IMR-90 (cell line): ENCODE measurements around the gene GPLD1. TPM values are rescaled to one million over a fixed set of nuclear protein-coding genes. Genes with fewer than 3 reads are reported as not detected.

Experiments
- ATAC-seq: fragments of 200-7000 bp; cut with Tn5 transposase; 2 replicates; pipeline ENCODE4 v1.9.1; 2020; ENCODE audit warnings: low read depth, mild to moderate bottlenecking, moderate library complexity
- BruUV-seq: library from RNA; stranded (reverse); fragments of 400-500 nt; replicated peaks from 2 replicates; lab custom pipeline; 2021; lab: Mats Ljungman, UMichigan
- CTCF ChIA-PET: fragments of 300-600 bp; formaldehyde crosslinking; extraction: SDS; loops from one replicate; lab custom pipeline; 2021; ENCODE audit warnings: antibody characterized with exemption; lab: Yijun Ruan, JAX
- POLR2A ChIA-PET: fragments of 300-600 bp; sonication (Branson Sonifier 250); formaldehyde crosslinking; loops from one replicate; lab custom pipeline; 2022; ENCODE audit warnings: antibody characterized with exemption; ENCODE audit not compliant: unreplicated experiment; lab: Charles Lee
- DNase-seq: peaks from one replicate; pipeline ENCODE4 v3.0.0; 2013
- H2AFZ ChIP-seq: replicated peaks from 2 replicates; pipeline ENCODE3; 2013; ENCODE audit warnings: low read length, mild to moderate bottlenecking; ENCODE audit not compliant: poor library complexity
- H2AK5ac ChIP-seq: 2 replicates; pipeline ENCODE4 v1.6.1; 2013; ENCODE audit warnings: low read depth, low read length, inconsistent platforms
- H2AK9ac ChIP-seq: replicated peaks from 2 replicates; pipeline ENCODE3; 2013; ENCODE audit warnings: mild to moderate bottlenecking, low read depth, low read length, moderate library complexity; ENCODE audit not compliant: poor library complexity
- H2BK120ac ChIP-seq: 2 replicates; pipeline ENCODE4 v1.6.1; 2013; ENCODE audit warnings: low read depth, low read length, inconsistent platforms
- H2BK15ac ChIP-seq: 3 replicates; pipeline ENCODE4 v1.6.1; 2013; ENCODE audit warnings: low read depth, low read length, inconsistent platforms
- H2BK20ac ChIP-seq: 2 replicates; pipeline ENCODE4 v1.6.1; 2013; ENCODE audit warnings: low read depth, mild to moderate bottlenecking, inconsistent platforms, low read length, moderate library complexity
- H2BK5ac ChIP-seq: 2 replicates; pipeline ENCODE4 v1.6.1; 2013; ENCODE audit warnings: mild to moderate bottlenecking, low read depth, low read length, inconsistent platforms; ENCODE audit not compliant: poor library complexity, severe bottlenecking
- H3K14ac ChIP-seq: replicated peaks from 2 replicates; pipeline ENCODE4 v1.6.1; 2013; ENCODE audit warnings: low read depth, low read length, inconsistent platforms
- H3K18ac ChIP-seq: 2 replicates; pipeline ENCODE4 v1.6.1; 2013; ENCODE audit warnings: low read depth, low read length, control low read depth
- H3K23ac ChIP-seq: 2 replicates; pipeline ENCODE4 v1.6.1; 2013; ENCODE audit warnings: low read depth, low read length, inconsistent platforms
- H3K27ac ChIP-seq: 2 replicates; pipeline ENCODE4 v1.5.1; 2013; ENCODE audit warnings: mild to moderate bottlenecking, control low read depth, low read length; ENCODE audit not compliant: insufficient read depth
- H3K27me3 ChIP-seq: 2 replicates; pipeline ENCODE4 v1.6.1; 2013; ENCODE audit warnings: low read length; ENCODE audit not compliant: control insufficient read depth, insufficient read depth
- H3K36me3 ChIP-seq: 2 replicates; pipeline ENCODE4 v1.6.1; 2013; ENCODE audit warnings: low read length, mixed read lengths; ENCODE audit not compliant: control insufficient read depth, insufficient read depth
- H3K4ac ChIP-seq: 2 replicates; pipeline ENCODE4 v1.6.1; 2013; ENCODE audit warnings: low read depth, low read length, inconsistent platforms
- H3K4me1 ChIP-seq: 2 replicates; pipeline ENCODE4 v1.6.1; 2013; ENCODE audit warnings: low read length, mixed read lengths; ENCODE audit not compliant: control insufficient read depth, insufficient read depth
- H3K4me2 ChIP-seq: 2 replicates; pipeline ENCODE4 v1.6.1; 2013; ENCODE audit warnings: low read depth, mild to moderate bottlenecking, control low read depth, low read length, moderate library complexity
- H3K4me3 ChIP-seq: 2 replicates; pipeline ENCODE4 v1.5.1; 2013; ENCODE audit warnings: low read depth, mild to moderate bottlenecking, control low read depth, low read length, moderate library complexity; ENCODE audit not compliant: insufficient read depth
- H3K56ac ChIP-seq: 2 replicates; pipeline ENCODE4 v1.6.1; 2013; ENCODE audit warnings: low read length, inconsistent platforms; ENCODE audit not compliant: insufficient read depth; ENCODE audit errors: extremely low read depth
- H3K79me1 ChIP-seq, 2 experiments: 2 replicates each; pipeline ENCODE4 v1.6.1; 2013; ENCODE audit warnings: low read length in 2 of 2, inconsistent platforms in 1 of 2, low read depth in 1 of 2
- H3K9ac ChIP-seq: 2 replicates; pipeline ENCODE4 v1.6.1; 2013; ENCODE audit warnings: low read depth, low read length, control low read depth
- H3K9me1 ChIP-seq: 2 replicates; pipeline ENCODE4 v1.6.1; 2013; ENCODE audit warnings: low read length, inconsistent platforms; ENCODE audit not compliant: insufficient read depth
- H3K9me3 ChIP-seq: 2 replicates; pipeline ENCODE4 v1.6.1; 2013; ENCODE audit warnings: low read length; ENCODE audit not compliant: control insufficient read depth, insufficient read depth
- H4K20me1 ChIP-seq: 2 replicates; pipeline ENCODE4 v1.6.1; 2013; ENCODE audit warnings: low read length, inconsistent platforms; ENCODE audit not compliant: insufficient read depth
- H4K5ac ChIP-seq: 2 replicates; pipeline ENCODE4 v1.6.1; 2013; ENCODE audit warnings: mild to moderate bottlenecking, low read depth, low read length, control low read depth
- H4K8ac ChIP-seq, 2 experiments: 2 replicates each; pipeline ENCODE4 v1.6.1; 2013; ENCODE audit warnings: low read depth in 2 of 2, low read length in 2 of 2, control low read depth in 1 of 2, inconsistent platforms in 1 of 2
- H4K91ac ChIP-seq: 2 replicates; pipeline ENCODE4 v1.6.1; 2013; ENCODE audit warnings: low read depth, low read length, inconsistent platforms; ENCODE audit not compliant: insufficient read depth
- CHD1 ChIP-seq: IDR thresholded peaks from 2 replicates; pipeline ENCODE4 v1.6.1; 2012; ENCODE audit warnings: low read depth, low read length, improper control_type of control experiment
- MAFK ChIP-seq: IDR thresholded peaks from 2 replicates; pipeline ENCODE4 v1.6.1; 2012; ENCODE audit warnings: low read depth, low read length, improper control_type of control experiment
- MXI1 ChIP-seq: IDR thresholded peaks from 2 replicates; pipeline ENCODE4 v1.6.1; 2012; ENCODE audit warnings: low read depth, mild to moderate bottlenecking, low read length, moderate library complexity, borderline replicate concordance
- POLR2A ChIP-seq: IDR thresholded peaks from 2 replicates; pipeline ENCODE4 v1.6.1; 2012; ENCODE audit warnings: mild to moderate bottlenecking, low read depth, low read length
- SMC3 ChIP-seq: fragments of 150-350 bp; IDR thresholded peaks from 2 replicates; pipeline ENCODE4 v1.6.1; 2016; ENCODE audit warnings: low read depth, mild to moderate bottlenecking, antibody characterized with exemption, low read length, moderate library complexity
- USF2 ChIP-seq: fragments of 150-350 bp; IDR thresholded peaks from 2 replicates; pipeline ENCODE4 v1.6.1; 2017; ENCODE audit warnings: mild to moderate bottlenecking, antibody characterized with exemption, low read length, low read depth
- WGBS, 2 experiments: methylation state at CpG; one replicate each; pipeline versions ENCODE4 v1.1.5 to v1.1.7; 2013; ENCODE audit warnings: missing lambda C conversion rate in 2 of 2; ENCODE audit not compliant: insufficient read length in 1 of 2; ENCODE audit errors: extremely low coverage in 2 of 2; 5-methylcytosine and 5-hydroxymethylcytosine counted together
- dilution Hi-C: fragments of 300-500 bp; cut with HindIII; formaldehyde crosslinking; loops from one replicate; pipeline ENCODE4 v1.14.3; 2018; ENCODE audit warnings: low sequenced_read_pairs; ENCODE audit not compliant: unreplicated experiment
- in situ Hi-C: fragments of 300-500 bp; cut with MboI; formaldehyde crosslinking; loops from 3 replicates; pipeline ENCODE4 v1.14.3; 2019; ENCODE audit warnings: low sequenced_read_pairs, inconsistent platforms, mixed read lengths
- intact Hi-C: fragments of 100-400 bp; cut with micrococcal nuclease; formaldehyde crosslinking; loops from 2 replicates; pipeline ENCODE4 v1.10.0; 2022
- polyA plus RNA-seq, 3 experiments: library from polyadenylated mRNA; depleted of rRNA; stranded (reverse); fragments of >200 nt; gene quantifications; 2 replicates each; pipeline ENCODE4 v1.2.3, GENCODE V29; 2012; ENCODE audit warnings: low replicate concordance in 1 of 3
- total RNA-seq: library from RNA; depleted of rRNA; stranded (reverse); fragments of >200 nt; gene quantifications from 2 replicates; pipeline ENCODE4 v1.2.3, GENCODE V29; 2012

GPLD1 gene
- total and polyA plus RNA-seq, 2 of the 4 experiments (the other 2 are of a cell fraction): 0.05 to 0.18 TPM

- Histone ChIP-seq H2AFZ (no peak overlapping the region), H4K8ac (no peak overlapping the region), H4K91ac (no peak overlapping the region), H2BK20ac (no peak overlapping the region), H3K79me1 (peaks cover 0 to 5% of the 10 kb centered on the region in 2 experiments; a peak in 2 of 4 replicates), H2BK15ac (no peak overlapping the region), H3K4ac (no peak overlapping the region), H3K9ac (no peak overlapping the region), H2BK120ac (no peak overlapping the region), H4K5ac (no peak overlapping the region), H2AK9ac (no peak overlapping the region), H3K27ac (no peak overlapping the region), H3K9me1 (peaks cover 2% of the 10 kb centered on the region; the same call in 1 of the 2 replicates), H3K27me3 (no peaks in the 10 kb centered on the region), H3K9me3 (no peaks in the 10 kb centered on the region; the same call in 1 of the 2 replicates), H2BK5ac (no peak overlapping the region), H3K18ac (no peak overlapping the region), H3K14ac (no peak overlapping the region), H3K4me3 (no peak overlapping the region), H3K4me1 (peaks cover 5% of the 10 kb centered on the region), H3K56ac (no peak overlapping the region), H3K4me2 (no peak overlapping the region), H2AK5ac (no peak overlapping the region), H4K20me1 (no peaks in the 10 kb centered on the region), H3K23ac (no peak overlapping the region), H3K36me3 (no peaks in the 10 kb centered on the region)
- in situ Hi-C loops: no loop called here
- DNase-seq (no peak), ATAC-seq (no peak)
- intact Hi-C loops: no loop called here
- ChIA-PET POLR2A (interaction anchor here (0.6 kb wide), 1 partner anchor 217 kb away, joined by 7 read pairs; no protein-coding TSS in a partner anchor), CTCF (interaction anchor here (0.6 kb wide), 1 partner anchor 10 kb away, joined by 3 read pairs; no protein-coding TSS in a partner anchor)
- dilution Hi-C loops: no loop called here
- no CpG with 5 or more reads among the region's 1 CpG for WGBS, 2 experiments
- BruUV-seq: no TSS peak
- TF ChIP-seq SMC3: no peak
- TF ChIP-seq MXI1: no peak
- TF ChIP-seq MAFK: no peak
- TF ChIP-seq USF2: no peak
- no peak for TF ChIP-seq CHD1
- no peak for TF ChIP-seq POLR2A
These were observed 91.7 kb downstream of the GPLD1 start for GRCh38 chr6:24397631-24398030.
